PC-3 (cell line): ENCODE measurements around the gene SLC6A6. TPM values are rescaled to one million over a fixed set of nuclear protein-coding genes. Genes with fewer than 3 reads are reported as not detected.

Experiments used
- ATAC-seq: fragments of 200-7000 bp; cut with Tn5 transposase; 2 replicates; pipeline ENCODE4 v1.9.1; 2020; ENCODE audit warnings: mild to moderate bottlenecking, moderate library complexity
- BruUV-seq: library from RNA; stranded (reverse); fragments of 400-500 nt; replicated peaks from 2 replicates; lab custom pipeline; 2021; lab: Mats Ljungman, UMichigan
- CTCF ChIA-PET: fragments of 300-600 bp; sonication (Branson Sonifier 250); formaldehyde crosslinking; loops from one replicate; lab custom pipeline; 2022; ENCODE audit warnings: antibody characterized with exemption; lab: Charles Lee
- POLR2A ChIA-PET: fragments of 300-600 bp; sonication (Branson Sonifier 250); formaldehyde crosslinking; loops from one replicate; lab custom pipeline; 2022; ENCODE audit warnings: antibody characterized with exemption; ENCODE audit not compliant: unreplicated experiment; lab: Charles Lee
- DNase-seq: peaks from one replicate; pipeline ENCODE4 v3.0.0-alpha.2; 2015
- H2AFZ ChIP-seq: fragments of 300-600 bp; sonication (generic); 2 replicates; pipeline ENCODE4 v1.6.0; 2016; ENCODE audit warnings: antibody characterized with exemption, low read length
- H3F3A ChIP-seq: fragments of 300-600 bp; sonication (generic); one replicate; pipeline ENCODE4 v1.6.0; 2017; ENCODE audit warnings: antibody characterized with exemption, low read length, control low read depth, mild to moderate bottlenecking; ENCODE audit not compliant: unreplicated experiment
- H3K27ac ChIP-seq: fragments of 300-600 bp; sonication (generic); 2 replicates; pipeline ENCODE4 v1.5.1; 2016; ENCODE audit warnings: mild to moderate bottlenecking, low read length
- H3K27me3 ChIP-seq: fragments of 300-600 bp; sonication (generic); 2 replicates; pipeline ENCODE4 v1.6.1; 2016; ENCODE audit warnings: low read length, mixed read lengths
- H3K36me3 ChIP-seq: fragments of 300-600 bp; sonication (generic); 2 replicates; pipeline ENCODE4 v1.6.1; 2016; ENCODE audit warnings: low read depth, mixed run types, low read length, mixed read lengths
- H3K4me1 ChIP-seq: fragments of 300-600 bp; sonication (generic); 2 replicates; pipeline ENCODE4 v1.5.1; 2016; ENCODE audit warnings: low read length; ENCODE audit not compliant: insufficient read depth
- H3K4me2 ChIP-seq: fragments of 300-600 bp; sonication (generic); 2 replicates; pipeline ENCODE4 v1.6.0; 2016; ENCODE audit warnings: low read length
- H3K4me3 ChIP-seq: fragments of 300-600 bp; sonication (generic); 2 replicates; pipeline ENCODE4 v1.5.1; 2016; ENCODE audit warnings: mild to moderate bottlenecking, low read length, mixed read lengths
- H3K79me2 ChIP-seq: fragments of 300-600 bp; sonication (generic); 2 replicates; pipeline ENCODE4 v1.6.1; 2017; ENCODE audit warnings: low read length, mixed read lengths
- H3K9ac ChIP-seq: fragments of 300-600 bp; sonication (generic); 2 replicates; pipeline ENCODE4 v1.6.0; 2016; ENCODE audit warnings: mild to moderate bottlenecking, low read length
- H3K9me2 ChIP-seq: fragments of 300-600 bp; sonication (generic); replicated peaks from 2 replicates; pipeline ENCODE4 v1.6.1; 2016; ENCODE audit warnings: mixed run types, low read length, mixed read lengths
- H3K9me3 ChIP-seq: fragments of 300-600 bp; sonication (generic); 2 replicates; pipeline ENCODE4 v1.6.1; 2016; ENCODE audit warnings: low read length, mixed read lengths
- H4K20me1 ChIP-seq: fragments of 300-600 bp; sonication (generic); 2 replicates; pipeline ENCODE4 v1.6.1; 2016; ENCODE audit warnings: low read length, mixed read lengths
- EZH2 ChIP-seq: fragments of 300-600 bp; sonication (generic); IDR thresholded peaks from one replicate; pipeline ENCODE4 v1.6.1; 2017; ENCODE audit warnings: antibody characterized with exemption, mild to moderate bottlenecking, low read length; ENCODE audit not compliant: unreplicated experiment
- EZH2phosphoT487 ChIP-seq: fragments of 300-600 bp; sonication (generic); IDR thresholded peaks from 2 replicates; pipeline ENCODE4 v1.6.1; 2018; ENCODE audit warnings: mild to moderate bottlenecking, antibody characterized with exemption, low read length, borderline replicate concordance
- intact Hi-C: fragments of 100-400 bp; cut with micrococcal nuclease; formaldehyde crosslinking; loops from 2 replicates; pipeline ENCODE4 v1.9.0; 2023
- total RNA-seq: library from RNA; depleted of rRNA; stranded (reverse); fragments of >200 nt; gene quantifications from 2 replicates; pipeline ENCODE4 v1.2.3, GENCODE V29; 2014
- TF ChIP-seq, protein P1 (sequence below): fragments of 300-600 bp; sonication (generic); conservative IDR thresholded peaks from 2 replicates; pipeline ENCODE4 v1.5.1; 2017; ENCODE audit warnings: antibody characterized with exemption, low read depth, mild to moderate bottlenecking, low read length

Gene SLC6A6
- total RNA-seq, 1 experiment from 2014 or later = 28.1 TPM

DNA sequence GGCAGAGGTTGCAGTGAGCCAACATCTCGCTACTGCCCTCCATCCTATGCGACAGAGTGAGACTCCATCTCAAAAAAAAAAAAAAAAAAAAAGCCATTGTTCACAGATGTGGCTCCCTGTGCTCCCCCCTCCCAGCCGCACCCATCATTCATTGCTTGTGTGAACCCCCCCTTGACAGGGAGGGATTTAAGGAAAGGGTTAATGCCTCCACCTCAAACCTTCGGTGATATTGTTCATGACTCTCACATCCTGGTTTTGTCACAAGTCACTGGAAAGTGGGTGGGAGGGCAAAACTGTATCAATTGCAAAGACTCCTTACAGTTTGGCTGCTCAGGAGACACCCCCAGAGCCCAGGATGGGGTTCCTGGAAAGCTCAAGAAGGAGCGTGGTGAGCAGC lies 7.7 kb downstream of the SLC6A6 start:
- ATAC-seq = no peak
- H3K79me2 ChIP-seq = peaks cover 88% of the 10 kb centered on the region
- CTCF ChIA-PET = no interaction called here

DNA sequence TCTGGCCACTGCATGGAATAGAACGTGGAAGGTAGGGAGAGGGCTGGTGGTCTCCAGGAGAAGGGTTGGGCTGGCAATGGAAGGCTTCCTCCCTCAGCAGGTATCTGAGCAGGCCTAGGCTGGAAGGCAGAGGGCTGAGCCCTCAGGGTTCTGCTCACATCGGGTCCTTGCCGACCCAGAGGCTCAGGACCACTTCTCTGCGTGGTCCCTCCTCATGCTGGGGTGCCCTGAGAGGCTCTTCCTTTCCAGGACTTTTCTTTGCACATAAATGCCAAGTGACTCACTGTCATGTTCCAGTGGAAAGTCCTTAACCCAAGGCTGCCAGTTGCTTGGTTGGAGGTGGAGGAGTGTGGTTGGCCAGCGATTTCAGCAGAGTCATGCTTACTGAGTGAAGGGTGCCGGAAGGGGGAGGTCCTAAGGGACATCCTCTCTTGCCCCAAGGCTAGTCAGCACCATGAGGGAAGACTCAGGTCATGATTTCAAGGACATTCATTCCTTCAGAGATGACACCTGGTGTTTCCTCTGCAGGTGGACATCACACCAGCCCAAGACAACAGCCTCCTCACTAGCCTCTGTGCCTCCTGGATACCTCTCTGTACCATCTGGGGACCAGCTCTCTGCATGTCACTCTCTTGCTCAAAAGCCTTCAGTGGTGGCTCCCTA lies 8.2 kb downstream of the SLC6A6 start:
- H3F3A ChIP-seq = peaks cover 4% of the 10 kb centered on the region
- TF ChIP-seq EZH2 (no peak), EZH2phosphoT487 (no peak)
- TF ChIP-seq, protein P1, sequence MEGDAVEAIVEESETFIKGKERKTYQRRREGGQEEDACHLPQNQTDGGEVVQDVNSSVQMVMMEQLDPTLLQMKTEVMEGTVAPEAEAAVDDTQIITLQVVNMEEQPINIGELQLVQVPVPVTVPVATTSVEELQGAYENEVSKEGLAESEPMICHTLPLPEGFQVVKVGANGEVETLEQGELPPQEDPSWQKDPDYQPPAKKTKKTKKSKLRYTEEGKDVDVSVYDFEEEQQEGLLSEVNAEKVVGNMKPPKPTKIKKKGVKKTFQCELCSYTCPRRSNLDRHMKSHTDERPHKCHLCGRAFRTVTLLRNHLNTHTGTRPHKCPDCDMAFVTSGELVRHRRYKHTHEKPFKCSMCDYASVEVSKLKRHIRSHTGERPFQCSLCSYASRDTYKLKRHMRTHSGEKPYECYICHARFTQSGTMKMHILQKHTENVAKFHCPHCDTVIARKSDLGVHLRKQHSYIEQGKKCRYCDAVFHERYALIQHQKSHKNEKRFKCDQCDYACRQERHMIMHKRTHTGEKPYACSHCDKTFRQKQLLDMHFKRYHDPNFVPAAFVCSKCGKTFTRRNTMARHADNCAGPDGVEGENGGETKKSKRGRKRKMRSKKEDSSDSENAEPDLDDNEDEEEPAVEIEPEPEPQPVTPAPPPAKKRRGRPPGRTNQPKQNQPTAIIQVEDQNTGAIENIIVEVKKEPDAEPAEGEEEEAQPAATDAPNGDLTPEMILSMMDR = no peak
- ChIA-PET POLR2A (no interaction called here), CTCF (interaction anchor here (0.6 kb wide), 1 partner anchor 21 kb away, joined by 5 read pairs; no protein-coding TSS in a partner anchor)
- BruUV-seq = no TSS peak
- H3K4me3 ChIP-seq = no peak overlapping the region
- no peaks in the 10 kb centered on the region for H3K9me2 ChIP-seq
- H3K27me3 ChIP-seq = no peaks in the 10 kb centered on the region
- peak; percentile 42 for ATAC-seq
- peaks cover 70% of the 10 kb centered on the region for H3K4me1 ChIP-seq
- no peak overlapping the region for H2AFZ ChIP-seq
- H3K9ac ChIP-seq = peak overlapping the region; percentile 36; the same call in 1 of the 2 replicates
- intact Hi-C loops = no loop called here
- H4K20me1 ChIP-seq = peaks cover 2% of the 10 kb centered on the region
- no peaks in the 10 kb centered on the region for H3K36me3 ChIP-seq
- peaks cover 86% of the 10 kb centered on the region for H3K79me2 ChIP-seq
- peak overlapping the region; percentile 76 for H3K27ac ChIP-seq
- DNase-seq = peak; percentile 86
- peak overlapping the region; percentile 47 for H3K4me2 ChIP-seq
- H3K9me3 ChIP-seq = no peaks in the 10 kb centered on the region

More for the DNA sequence above, 7.7 kb downstream of the SLC6A6 start:
- Histone ChIP-seq H3K36me3 (no peaks in the 10 kb centered on the region), H3K9me3 (no peaks in the 10 kb centered on the region), H3K9ac (peak overlapping the region; percentile 36; the same call in 1 of the 2 replicates), H3K4me1 (peaks cover 70% of the 10 kb centered on the region), H3K4me2 (peak overlapping the region; percentile 47), H2AFZ (no peak overlapping the region), H3K9me2 (no peaks in the 10 kb centered on the region), H3K4me3 (no peak overlapping the region), H3F3A (peaks cover 4% of the 10 kb centered on the region), H4K20me1 (peaks cover 7% of the 10 kb centered on the region), H3K27me3 (no peaks in the 10 kb centered on the region), H3K27ac (peak overlapping the region; percentile 76)
- BruUV-seq = no TSS peak
- no peak for DNase-seq
- POLR2A ChIA-PET = no interaction called here
- intact Hi-C loops = no loop called here
- TF ChIP-seq EZH2phosphoT487 = no peak
- TF ChIP-seq, protein P1 = no peak
- TF ChIP-seq EZH2 = no peak

DNA sequence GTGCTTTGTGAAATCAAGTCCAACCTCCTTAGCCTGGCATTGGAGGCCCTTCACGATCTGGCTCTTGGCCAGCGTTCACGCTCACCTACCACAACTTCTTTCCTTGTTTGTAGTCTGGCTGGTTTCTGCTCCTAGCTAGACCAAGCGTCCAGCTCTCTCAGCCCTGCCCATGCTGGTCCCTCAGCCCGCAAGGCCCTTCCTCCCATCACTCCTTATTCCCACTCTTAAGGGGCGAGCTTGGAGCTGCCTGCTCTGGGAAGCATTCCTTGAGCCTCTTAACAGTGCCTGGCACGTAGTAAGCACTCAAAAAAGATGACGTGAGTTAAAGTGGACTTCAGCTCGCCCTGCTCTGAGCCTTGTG lies 8.7 kb downstream of the SLC6A6 start:
- Histone ChIP-seq H3K9me2 (no peaks in the 10 kb centered on the region), H3K9ac (no peak overlapping the region), H3F3A (peaks cover 4% of the 10 kb centered on the region), H3K9me3 (no peaks in the 10 kb centered on the region), H3K79me2 (peaks cover 86% of the 10 kb centered on the region), H3K4me2 (peak overlapping the region; percentile 26), H3K36me3 (no peaks in the 10 kb centered on the region), H3K4me3 (no peak overlapping the region), H4K20me1 (no peaks in the 10 kb centered on the region; the same call in 1 of the 2 replicates), H3K27me3 (no peaks in the 10 kb centered on the region), H2AFZ (no peak overlapping the region), H3K27ac (peak overlapping the region; percentile 76), H3K4me1 (peaks cover 70% of the 10 kb centered on the region)
- CTCF ChIA-PET = interaction anchor here (0.6 kb wide), 1 partner anchor 21 kb away, joined by 5 read pairs; no protein-coding TSS in a partner anchor
- no peak for TF ChIP-seq EZH2
- TF ChIP-seq EZH2phosphoT487 = no peak
- TF ChIP-seq, protein P1 = no peak
- ATAC-seq (no peak), DNase-seq (no peak)
- intact Hi-C loops = no loop called here
- POLR2A ChIA-PET = no interaction called here
- no TSS peak for BruUV-seq
